ENCODE data around the gene BTG1.
A peak's percentile ranks its signal among the peaks of the same experiment; 100 is the strongest.

Gene BTG1

DNA sequence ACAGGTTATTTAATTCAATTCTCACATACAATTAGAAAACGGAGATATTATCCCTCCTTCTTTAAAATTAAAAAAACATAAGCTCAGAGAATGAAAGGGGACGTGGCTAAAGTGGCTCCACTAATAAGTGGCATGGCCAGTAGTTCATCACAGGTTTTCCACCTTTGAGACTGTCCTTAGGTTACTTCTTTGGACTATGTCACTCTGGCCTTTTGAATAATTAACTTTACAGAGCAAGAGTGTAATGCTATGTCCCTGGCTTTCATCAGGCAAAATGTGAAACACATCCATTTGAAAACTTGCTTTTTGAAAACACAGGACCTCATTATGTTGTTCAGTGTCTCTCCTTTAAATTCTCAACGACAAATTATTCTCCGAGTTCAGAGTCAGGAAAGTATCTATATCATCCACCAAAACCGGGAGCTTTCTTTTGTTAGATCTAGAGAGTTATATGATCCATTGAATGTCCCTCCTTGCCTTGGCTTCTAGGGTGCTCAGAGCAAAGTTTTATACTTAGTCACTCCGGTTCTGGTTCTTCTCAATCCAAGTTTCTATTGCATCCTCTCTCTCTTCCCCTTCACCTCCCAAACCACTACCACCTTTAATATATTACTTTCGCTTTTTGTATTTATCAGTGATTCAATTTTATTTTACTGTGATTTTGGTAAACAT is 43.0 kb upstream of the BTG1 start:
- TF ChIP-seq, protein P1, sequence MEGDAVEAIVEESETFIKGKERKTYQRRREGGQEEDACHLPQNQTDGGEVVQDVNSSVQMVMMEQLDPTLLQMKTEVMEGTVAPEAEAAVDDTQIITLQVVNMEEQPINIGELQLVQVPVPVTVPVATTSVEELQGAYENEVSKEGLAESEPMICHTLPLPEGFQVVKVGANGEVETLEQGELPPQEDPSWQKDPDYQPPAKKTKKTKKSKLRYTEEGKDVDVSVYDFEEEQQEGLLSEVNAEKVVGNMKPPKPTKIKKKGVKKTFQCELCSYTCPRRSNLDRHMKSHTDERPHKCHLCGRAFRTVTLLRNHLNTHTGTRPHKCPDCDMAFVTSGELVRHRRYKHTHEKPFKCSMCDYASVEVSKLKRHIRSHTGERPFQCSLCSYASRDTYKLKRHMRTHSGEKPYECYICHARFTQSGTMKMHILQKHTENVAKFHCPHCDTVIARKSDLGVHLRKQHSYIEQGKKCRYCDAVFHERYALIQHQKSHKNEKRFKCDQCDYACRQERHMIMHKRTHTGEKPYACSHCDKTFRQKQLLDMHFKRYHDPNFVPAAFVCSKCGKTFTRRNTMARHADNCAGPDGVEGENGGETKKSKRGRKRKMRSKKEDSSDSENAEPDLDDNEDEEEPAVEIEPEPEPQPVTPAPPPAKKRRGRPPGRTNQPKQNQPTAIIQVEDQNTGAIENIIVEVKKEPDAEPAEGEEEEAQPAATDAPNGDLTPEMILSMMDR (IDR thresholded peaks at IDR 0.05; ENCODE audit: extremely low read depth, insufficient read depth, missing control alignments) = no peak
- in situ Hi-C loops (cut with MboI; ENCODE audit: low pct_unique_long_range_greater_than_20kb, low sequenced_read_pairs, unreplicated experiment) = no loop called here

DNA sequence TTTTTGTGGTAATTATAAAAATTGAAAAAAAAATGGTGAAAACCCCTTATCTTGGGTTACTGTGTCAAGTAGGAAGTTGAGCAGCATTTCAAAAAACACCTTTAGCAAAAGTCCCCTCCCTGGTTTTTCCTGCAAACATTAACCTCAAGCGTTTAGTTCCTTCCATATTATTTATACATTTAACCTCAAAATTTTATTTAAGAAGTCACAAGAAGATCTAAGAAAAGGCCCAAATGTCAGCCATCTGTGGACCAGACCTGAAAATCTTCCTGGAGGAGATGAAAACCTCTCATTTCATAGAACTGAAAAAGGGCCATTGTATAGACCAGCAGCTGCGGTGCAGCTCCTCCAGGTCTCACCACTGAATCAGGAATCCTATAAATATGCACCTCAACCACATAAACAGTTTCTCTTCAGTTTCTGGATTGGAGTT is 40.4 kb upstream of the BTG1 start:
- in situ Hi-C loops (cut with MboI; ENCODE audit: low pct_unique_long_range_greater_than_20kb, low sequenced_read_pairs, unreplicated experiment) = no loop called here
- TF ChIP-seq, protein P1 (IDR thresholded peaks at IDR 0.05; ENCODE audit: extremely low read depth, insufficient read depth, missing control alignments) = no peak

More for the DNA sequence above, 43.0 kb upstream of the BTG1 start:
- DNase-seq (ENCODE audit: low spot score) = no peak

DNA sequence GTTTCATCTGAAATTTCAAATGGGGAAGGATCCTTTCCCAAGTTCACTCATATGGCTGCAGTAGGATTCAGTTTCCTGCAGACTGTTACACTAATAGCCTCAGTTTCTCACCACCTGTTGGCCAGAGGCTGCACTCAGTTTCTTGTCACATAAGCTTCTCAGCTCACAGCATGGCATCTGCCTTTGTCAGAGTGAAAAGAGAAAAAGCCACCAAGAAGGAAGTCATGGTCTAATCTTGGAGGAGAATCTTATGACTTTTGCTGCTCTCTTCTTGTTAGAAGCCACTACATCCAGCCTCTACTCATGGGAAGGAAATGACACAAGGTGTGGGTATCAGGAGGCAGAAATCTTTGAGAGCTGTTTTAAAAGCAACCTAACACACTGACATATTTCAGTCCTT is 39.4 kb upstream of the BTG1 start:
- DNase-seq (ENCODE audit: low spot score) = peak; percentile 19
- in situ Hi-C loops (cut with MboI; ENCODE audit: low pct_unique_long_range_greater_than_20kb, low sequenced_read_pairs, unreplicated experiment) = no loop called here
- TF ChIP-seq, protein P1 (IDR thresholded peaks at IDR 0.05; ENCODE audit: extremely low read depth, insufficient read depth, missing control alignments) = no peak

More for the DNA sequence above, 40.4 kb upstream of the BTG1 start:
- DNase-seq (ENCODE audit: low spot score) = no peak

DNA sequence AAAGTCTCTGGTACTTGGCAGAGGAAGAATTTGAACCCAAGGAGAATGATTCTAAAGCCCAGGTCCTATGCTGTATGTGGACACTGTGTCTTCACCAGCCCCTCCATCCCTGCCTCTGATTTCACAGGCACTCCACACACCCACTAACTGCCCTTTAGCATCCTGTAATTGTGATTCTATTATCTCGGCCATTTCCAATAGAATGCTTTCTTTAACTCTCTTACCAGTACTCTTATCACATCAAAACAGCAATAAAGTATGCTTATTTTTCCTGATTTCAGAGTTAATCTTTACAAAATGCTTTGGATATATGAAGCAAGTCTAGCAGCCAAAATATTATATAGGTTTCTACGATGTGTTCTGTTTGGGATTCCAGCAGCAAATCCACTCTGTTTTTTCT is 37.9 kb upstream of the BTG1 start:
- TF ChIP-seq, protein P1 (IDR thresholded peaks at IDR 0.05; ENCODE audit: extremely low read depth, insufficient read depth, missing control alignments) = no peak
- no peak for DNase-seq (ENCODE audit: low spot score)
- in situ Hi-C loops (cut with MboI; ENCODE audit: low pct_unique_long_range_greater_than_20kb, low sequenced_read_pairs, unreplicated experiment) = no loop called here

DNA sequence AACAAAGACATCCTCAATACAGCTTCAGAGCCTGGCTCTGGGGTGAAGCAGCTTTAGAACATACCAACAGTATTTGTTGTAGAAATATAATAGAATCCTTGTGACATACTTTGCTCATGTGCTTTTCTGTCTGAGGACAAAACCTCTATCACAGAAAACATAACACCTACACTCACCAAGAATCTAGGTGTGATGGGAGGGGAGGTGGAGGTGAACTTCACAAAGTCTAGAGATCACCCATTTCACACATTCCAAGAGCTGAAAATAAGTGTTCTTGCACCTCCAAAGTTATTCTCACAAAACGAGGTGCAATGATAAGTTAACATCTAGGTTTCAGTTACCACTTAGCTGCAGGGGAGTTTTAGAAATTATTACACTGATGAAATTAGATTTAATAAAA is 32.7 kb upstream of the BTG1 start:
- TF ChIP-seq, protein P1 (IDR thresholded peaks at IDR 0.05; ENCODE audit: extremely low read depth, insufficient read depth, missing control alignments) = no peak
- in situ Hi-C loops (cut with MboI; ENCODE audit: low pct_unique_long_range_greater_than_20kb, low sequenced_read_pairs, unreplicated experiment) = no loop called here
- DNase-seq (ENCODE audit: low spot score) = no peak

DNA sequence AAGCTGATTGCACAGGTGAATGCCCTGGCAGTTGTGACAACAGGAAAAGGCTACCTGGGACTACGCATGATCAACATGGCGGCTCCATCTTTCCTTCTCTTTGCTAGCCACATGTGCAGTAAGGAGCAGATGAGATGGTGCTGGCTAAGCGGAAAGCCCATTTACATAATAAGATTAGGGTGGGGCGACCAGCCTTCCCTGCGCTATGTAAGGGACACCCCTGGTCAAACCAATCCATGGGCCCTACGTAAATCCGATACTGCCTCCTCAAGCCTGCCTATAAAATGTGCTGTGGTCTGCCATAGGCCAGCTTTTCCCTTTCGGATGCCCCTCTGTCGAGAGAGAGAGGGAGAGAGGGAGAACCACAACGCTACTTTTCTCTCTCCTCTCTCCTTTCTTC is 31.0 kb upstream of the BTG1 start:
- in situ Hi-C loops (cut with MboI; ENCODE audit: low pct_unique_long_range_greater_than_20kb, low sequenced_read_pairs, unreplicated experiment) = no loop called here
- TF ChIP-seq, protein P1 (IDR thresholded peaks at IDR 0.05; ENCODE audit: extremely low read depth, insufficient read depth, missing control alignments) = no peak
- no peak for DNase-seq (ENCODE audit: low spot score)
